Neutrophil (primary cell): Measurements from ENCODE around the gene PRDX6.
"Not testable (repeated sequence)": the region's sequence is repeated elsewhere in the genome, so short reads cannot be mapped to it uniquely, and the experiment has no call there.

Source experiments
- H3K27ac ChIP-seq: fragments of 200-600 bp; sonication (generic); 2 replicates; pipeline ENCODE4 v1.5.1; 2016; ENCODE audit warnings: mild to moderate bottlenecking, moderate library complexity
- H3K27me3 ChIP-seq: fragments of 200-600 bp; sonication (generic); 2 replicates; pipeline ENCODE4 v1.6.0; 2016; ENCODE audit warnings: mild to moderate bottlenecking
- H3K36me3 ChIP-seq: fragments of 200-600 bp; sonication (generic); 2 replicates; pipeline ENCODE4 v1.5.1; 2017
- H3K4me1 ChIP-seq, 2 experiments: fragments of 200-600 bp in 1 of 2; sonication (generic) in 1 of 2; 1 replicate in 1 of 2; 2 replicates in 1 of 2; pipeline versions ENCODE4 v1.5.1 to v1.6.1; 2013 to 2016; ENCODE audit warnings: low read depth in 1 of 2, low read length in 1 of 2, mild to moderate bottlenecking in 1 of 2, moderate library complexity in 1 of 2; ENCODE audit not compliant: control insufficient read depth in 1 of 2, insufficient read depth in 1 of 2
- H3K4me3 ChIP-seq, 2 experiments: fragments of 200-600 bp in 1 of 2; sonication (generic) in 1 of 2; 1 replicate in 1 of 2; 2 replicates in 1 of 2; pipeline ENCODE4 v1.5.1; 2013 to 2016; ENCODE audit warnings: low read depth in 1 of 2, low read length in 1 of 2, mild to moderate bottlenecking in 1 of 2, moderate library complexity in 1 of 2
- H3K9me3 ChIP-seq: fragments of 200-600 bp; sonication (generic); 2 replicates; pipeline ENCODE4 v1.5.1; 2016
- CTCF ChIP-seq: fragments of 200-600 bp; sonication (generic); IDR thresholded peaks from 2 replicates; pipeline ENCODE4 v1.5.1; 2016; ENCODE audit warnings: antibody characterized with exemption

PRDX6 gene

GRCh38 chr1:173470608-173471007, 6.5 kb upstream of the PRDX6 start:
- Histone ChIP-seq H3K27me3 (no peaks in the 10 kb centered on the region), H3K36me3 (no peaks in the 10 kb centered on the region)

GRCh38 chr1:173473599-173474011, 3.5 kb upstream of the PRDX6 start:
- no peak for TF ChIP-seq CTCF
- peaks cover 48 to 53% of the 10 kb centered on the region in 2 experiments for H3K4me1 ChIP-seq
- H3K27ac ChIP-seq: no peak overlapping the region
- H3K27me3 ChIP-seq: no peaks in the 10 kb centered on the region
- no peaks in the 10 kb centered on the region for H3K9me3 ChIP-seq
- no peaks in the 10 kb centered on the region for H3K36me3 ChIP-seq
- H3K4me3 ChIP-seq: no peak overlapping the region

More at GRCh38 chr1:173470608-173471007, 6.5 kb upstream of the PRDX6 start:
- Histone ChIP-seq H3K4me1 (peaks cover 31 to 34% of the 10 kb centered on the region in 2 experiments), H3K4me3 (no peak overlapping the region), H3K9me3 (no peaks in the 10 kb centered on the region), H3K27ac (no peak overlapping the region)
- TF ChIP-seq CTCF: no peak

GRCh38 chr1:173474097-173474779, 2.9 kb upstream of the PRDX6 start:
- Histone ChIP-seq H3K4me3 (no peak overlapping the region), H3K4me1 (peaks cover 44 to 52% of the 10 kb centered on the region in 2 experiments), H3K27ac (no peak overlapping the region), H3K27me3 (no peaks in the 10 kb centered on the region), H3K36me3 (no peaks in the 10 kb centered on the region), H3K9me3 (no peaks in the 10 kb centered on the region)
- no peak for TF ChIP-seq CTCF

- Histone ChIP-seq H3K4me3 (peak overlapping the region in 1 of 2 experiments; percentile 90), H3K4me1 (peaks cover 41 to 53% of the 10 kb centered on the region in 2 experiments), H3K27ac (peak overlapping the region; percentile 95)
- not testable (repeated sequence) for H3K36me3 ChIP-seq, H3K27me3 ChIP-seq, H3K9me3 ChIP-seq
Observed at GRCh38 chr1:173474780-173475421, 2.2 kb upstream of the PRDX6 start.

- no peaks in the 10 kb centered on the region for H3K27me3 ChIP-seq
- no peaks in the 10 kb centered on the region for H3K9me3 ChIP-seq
- peaks cover 40 to 53% of the 10 kb centered on the region in 2 experiments for H3K4me1 ChIP-seq
- TF ChIP-seq CTCF: no peak
- H3K4me3 ChIP-seq: peak overlapping the region; percentile 90 to 95
- H3K36me3 ChIP-seq: no peaks in the 10 kb centered on the region
- H3K27ac ChIP-seq: peak overlapping the region; percentile 95
Observed at GRCh38 chr1:173475564-173476196, 1.5 kb upstream of the PRDX6 start.
